Measurements from ENCODE around the gene ZNF423.
A peak's percentile ranks its signal among the peaks of the same experiment; 100 is the strongest.

The ZNF423 gene

GRCh38 chr16:49531931-49532840 lies 323.7 kb downstream of the ZNF423 start:
- no peak overlapping the region for H3K27ac ChIP-seq (ENCODE audit: low read depth, low read length)
- peaks cover 0 to 7% of the 10 kb centered on the region in 2 donors for H3K27me3 ChIP-seq (ENCODE audit: control insufficient read depth in 1 of 2, insufficient read depth in 2 of 2, low read length in 2 of 2)
- H3K4me1 ChIP-seq (ENCODE audit: control insufficient read depth in 1 of 2, insufficient read depth in 2 of 2, low read length in 2 of 2): peaks cover 0 to 6% of the 10 kb centered on the region in 2 donors
- no peaks in the 10 kb centered on the region for H3K36me3 ChIP-seq (ENCODE audit: control insufficient read depth in 1 of 2, insufficient read depth in 2 of 2, low read length in 2 of 2)
- H3K4me3 ChIP-seq (ENCODE audit: low read depth in 1 of 2, low read length in 2 of 2): no peak overlapping the region
- no peaks in the 10 kb centered on the region for H3K9me3 ChIP-seq (ENCODE audit: control insufficient read depth in 1 of 2, low read length in 2 of 2)
- H3K9ac ChIP-seq (ENCODE audit: low read depth in 1 of 2, low read length in 2 of 2): no peak overlapping the region

- peaks cover 0 to 6% of the 10 kb centered on the region in 2 donors for H3K4me1 ChIP-seq (ENCODE audit: control insufficient read depth in 1 of 2, insufficient read depth in 2 of 2, low read length in 2 of 2)
- H3K9ac ChIP-seq (ENCODE audit: low read depth in 1 of 2, low read length in 2 of 2): no peak overlapping the region
- no peak overlapping the region for H3K4me3 ChIP-seq (ENCODE audit: low read depth in 1 of 2, low read length in 2 of 2)
- H3K36me3 ChIP-seq (ENCODE audit: control insufficient read depth in 1 of 2, insufficient read depth in 2 of 2, low read length in 2 of 2): no peaks in the 10 kb centered on the region
- no peaks in the 10 kb centered on the region for H3K9me3 ChIP-seq (ENCODE audit: control insufficient read depth in 1 of 2, low read length in 2 of 2)
- H3K27me3 ChIP-seq (ENCODE audit: control insufficient read depth in 1 of 2, insufficient read depth in 2 of 2, low read length in 2 of 2): peaks cover 0 to 7% of the 10 kb centered on the region in 2 donors
- no peak overlapping the region for H3K27ac ChIP-seq (ENCODE audit: low read depth, low read length)
These were observed 324.5 kb downstream of the ZNF423 start for GRCh38 chr16:49531425-49531824.

GRCh38 chr16:49530427-49530970 lies 325.4 kb downstream of the ZNF423 start:
- no peaks in the 10 kb centered on the region for H3K9me3 ChIP-seq (ENCODE audit: control insufficient read depth in 1 of 2, low read length in 2 of 2)
- no peak overlapping the region for H3K9ac ChIP-seq (ENCODE audit: low read depth in 1 of 2, low read length in 2 of 2)
- H3K27ac ChIP-seq (ENCODE audit: low read depth, low read length): no peak overlapping the region
- no peaks in the 10 kb centered on the region for H3K36me3 ChIP-seq (ENCODE audit: control insufficient read depth in 1 of 2, insufficient read depth in 2 of 2, low read length in 2 of 2)
- H3K27me3 ChIP-seq (ENCODE audit: control insufficient read depth in 1 of 2, insufficient read depth in 2 of 2, low read length in 2 of 2): peaks cover 0 to 7% of the 10 kb centered on the region in 2 donors
- H3K4me1 ChIP-seq (ENCODE audit: control insufficient read depth in 1 of 2, insufficient read depth in 2 of 2, low read length in 2 of 2): peaks cover 0 to 6% of the 10 kb centered on the region in 2 donors
- H3K4me3 ChIP-seq (ENCODE audit: low read depth in 1 of 2, low read length in 2 of 2): no peak overlapping the region

GRCh38 chr16:49529411-49530045 lies 326.4 kb downstream of the ZNF423 start:
- Histone ChIP-seq H3K9me3 (ENCODE audit: control insufficient read depth in 1 of 2, low read length in 2 of 2) (no peaks in the 10 kb centered on the region), H3K27ac (ENCODE audit: low read depth, low read length) (no peak overlapping the region), H3K9ac (ENCODE audit: low read depth in 1 of 2, low read length in 2 of 2) (no peak overlapping the region), H3K4me3 (ENCODE audit: low read depth in 1 of 2, low read length in 2 of 2) (no peak overlapping the region), H3K4me1 (ENCODE audit: control insufficient read depth in 1 of 2, insufficient read depth in 2 of 2, low read length in 2 of 2) (peaks cover 0 to 6% of the 10 kb centered on the region in 2 donors), H3K36me3 (ENCODE audit: control insufficient read depth in 1 of 2, insufficient read depth in 2 of 2, low read length in 2 of 2) (no peaks in the 10 kb centered on the region), H3K27me3 (ENCODE audit: control insufficient read depth in 1 of 2, insufficient read depth in 2 of 2, low read length in 2 of 2) (peaks cover 0 to 7% of the 10 kb centered on the region in 2 donors)

DNA sequence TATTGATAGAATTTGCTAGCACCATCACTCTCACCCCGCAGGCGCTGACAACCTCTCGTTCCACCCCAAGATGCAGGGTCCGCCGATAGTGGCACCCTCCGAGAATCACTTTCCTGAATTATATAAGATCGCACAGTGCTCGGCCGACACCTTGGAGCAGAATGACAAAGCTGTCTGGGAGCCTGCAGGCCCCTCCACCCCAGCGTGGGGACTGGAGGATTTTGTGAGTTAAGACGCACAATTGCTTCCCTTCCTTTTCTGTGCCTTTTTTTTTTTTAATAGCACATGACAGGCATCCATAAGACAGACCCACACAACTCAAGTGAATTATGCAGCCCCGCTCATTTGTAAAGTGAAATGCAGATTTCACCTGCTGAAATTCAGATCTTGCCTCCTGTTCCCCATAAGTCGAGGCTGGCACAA lies 327.0 kb downstream of the ZNF423 start:
- H3K27me3 ChIP-seq (ENCODE audit: control insufficient read depth in 1 of 2, insufficient read depth in 2 of 2, low read length in 2 of 2): peaks cover 0 to 7% of the 10 kb centered on the region in 2 donors
- peak overlapping the region in 1 of 2 donors; percentile 63 for H3K4me3 ChIP-seq (ENCODE audit: low read depth in 1 of 2, low read length in 2 of 2)
- H3K36me3 ChIP-seq (ENCODE audit: control insufficient read depth in 1 of 2, insufficient read depth in 2 of 2, low read length in 2 of 2): no peaks in the 10 kb centered on the region
- no peaks in the 10 kb centered on the region for H3K9me3 ChIP-seq (ENCODE audit: control insufficient read depth in 1 of 2, low read length in 2 of 2)
- H3K27ac ChIP-seq (ENCODE audit: low read depth, low read length): no peak overlapping the region
- H3K9ac ChIP-seq (ENCODE audit: low read depth in 1 of 2, low read length in 2 of 2): no peak overlapping the region
- H3K4me1 ChIP-seq (ENCODE audit: control insufficient read depth in 1 of 2, insufficient read depth in 2 of 2, low read length in 2 of 2): peaks cover 0 to 6% of the 10 kb centered on the region in 2 donors

- Histone ChIP-seq H3K36me3 (ENCODE audit: control insufficient read depth in 1 of 2, insufficient read depth in 2 of 2, low read length in 2 of 2) (no peaks in the 10 kb centered on the region), H3K9ac (ENCODE audit: low read depth in 1 of 2, low read length in 2 of 2) (peak overlapping the region in 1 of 2 donors; percentile 47), H3K4me3 (ENCODE audit: low read depth in 1 of 2, low read length in 2 of 2) (peak overlapping the region; percentile 44 to 63), H3K4me1 (ENCODE audit: control insufficient read depth in 1 of 2, insufficient read depth in 2 of 2, low read length in 2 of 2) (peaks cover 0 to 6% of the 10 kb centered on the region in 2 donors), H3K27ac (ENCODE audit: low read depth, low read length) (no peak overlapping the region), H3K27me3 (ENCODE audit: control insufficient read depth in 1 of 2, insufficient read depth in 2 of 2, low read length in 2 of 2) (peaks cover 0 to 7% of the 10 kb centered on the region in 2 donors), H3K9me3 (ENCODE audit: control insufficient read depth in 1 of 2, low read length in 2 of 2) (no peaks in the 10 kb centered on the region)
These were observed 327.6 kb downstream of the ZNF423 start for GRCh38 chr16:49528060-49528865.

DNA sequence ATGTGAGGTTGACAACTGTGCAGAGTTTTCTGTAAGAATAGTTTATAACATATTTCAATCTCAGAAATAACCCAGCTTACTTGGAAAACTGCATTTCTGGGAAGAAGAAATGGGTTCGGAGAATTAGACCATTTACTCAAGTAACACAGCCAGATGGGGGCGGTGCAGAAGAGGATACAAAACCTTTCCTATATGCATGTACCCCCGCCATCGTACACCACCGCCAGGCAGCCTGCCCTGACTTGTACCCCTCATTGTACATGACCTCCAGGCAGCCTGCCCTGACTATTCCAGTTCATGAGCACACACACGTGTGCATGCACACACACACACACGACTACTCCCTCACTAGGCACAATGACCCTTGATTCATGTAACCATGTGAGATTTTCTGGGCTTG lies 328.3 kb downstream of the ZNF423 start:
- no peak overlapping the region for H3K9ac ChIP-seq (ENCODE audit: low read depth in 1 of 2, low read length in 2 of 2)
- no peaks in the 10 kb centered on the region for H3K9me3 ChIP-seq (ENCODE audit: control insufficient read depth in 1 of 2, low read length in 2 of 2)
- H3K27me3 ChIP-seq (ENCODE audit: control insufficient read depth in 1 of 2, insufficient read depth in 2 of 2, low read length in 2 of 2): peaks cover 0 to 7% of the 10 kb centered on the region in 2 donors
- H3K27ac ChIP-seq (ENCODE audit: low read depth, low read length): no peak overlapping the region
- H3K36me3 ChIP-seq (ENCODE audit: control insufficient read depth in 1 of 2, insufficient read depth in 2 of 2, low read length in 2 of 2): no peaks in the 10 kb centered on the region
- H3K4me3 ChIP-seq (ENCODE audit: low read depth in 1 of 2, low read length in 2 of 2): peak overlapping the region; percentile 44 to 63
- H3K4me1 ChIP-seq (ENCODE audit: control insufficient read depth in 1 of 2, insufficient read depth in 2 of 2, low read length in 2 of 2): peaks cover 0 to 6% of the 10 kb centered on the region in 2 donors

DNA sequence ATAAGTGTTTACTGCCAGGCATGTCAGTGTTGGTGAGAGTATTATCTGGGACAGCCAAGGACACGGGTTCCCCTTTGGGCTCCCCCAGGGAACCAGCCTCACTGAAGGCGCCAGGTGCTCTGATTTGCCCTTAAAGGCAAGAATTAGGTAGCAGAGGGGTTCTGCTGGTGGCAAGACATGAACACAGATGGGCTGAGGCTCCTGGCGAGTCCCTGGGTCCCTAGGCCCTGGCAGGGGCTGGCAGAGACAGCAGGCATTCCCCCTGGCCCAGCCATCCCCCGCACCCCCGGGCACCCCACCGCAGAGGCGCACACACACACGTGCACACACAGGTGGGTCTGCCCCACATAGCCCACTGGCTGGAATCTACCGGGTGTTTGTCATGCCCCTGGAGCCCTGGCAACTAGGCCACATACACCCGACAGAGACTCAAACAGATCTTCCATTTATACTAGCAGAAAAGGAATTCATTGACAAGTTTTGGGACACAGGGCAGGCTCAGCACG lies 329.0 kb downstream of the ZNF423 start:
- Histone ChIP-seq H3K36me3 (ENCODE audit: control insufficient read depth in 1 of 2, insufficient read depth in 2 of 2, low read length in 2 of 2) (no peaks in the 10 kb centered on the region), H3K4me1 (ENCODE audit: control insufficient read depth in 1 of 2, insufficient read depth in 2 of 2, low read length in 2 of 2) (peaks cover 0 to 6% of the 10 kb centered on the region in 2 donors), H3K4me3 (ENCODE audit: low read depth in 1 of 2, low read length in 2 of 2) (no peak overlapping the region), H3K9ac (ENCODE audit: low read depth in 1 of 2, low read length in 2 of 2) (no peak overlapping the region), H3K27me3 (ENCODE audit: control insufficient read depth in 1 of 2, insufficient read depth in 2 of 2, low read length in 2 of 2) (peaks cover 0 to 7% of the 10 kb centered on the region in 2 donors), H3K27ac (ENCODE audit: low read depth, low read length) (no peak overlapping the region), H3K9me3 (ENCODE audit: control insufficient read depth in 1 of 2, low read length in 2 of 2) (no peaks in the 10 kb centered on the region)

DNA sequence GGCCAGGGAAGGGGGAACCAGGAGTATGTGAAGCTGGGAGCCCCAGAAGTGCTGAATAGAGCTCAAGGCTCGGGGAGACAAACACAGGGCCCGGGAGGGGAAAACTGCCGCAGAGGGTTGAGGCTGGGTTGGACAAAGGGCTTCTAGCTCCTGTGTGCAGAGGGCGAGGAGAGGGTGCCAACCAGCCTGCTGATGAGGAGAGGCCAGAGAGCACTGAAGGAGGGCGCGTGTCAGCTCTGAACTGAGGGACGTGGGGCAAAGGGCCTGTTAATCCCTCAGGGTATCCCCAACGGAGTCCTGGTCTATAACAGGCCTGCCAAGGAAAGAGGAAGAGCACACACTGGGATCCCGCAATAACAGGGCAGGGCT lies 331.0 kb downstream of the ZNF423 start:
- Histone ChIP-seq H3K27ac (ENCODE audit: low read depth, low read length) (no peak overlapping the region), H3K27me3 (ENCODE audit: control insufficient read depth in 1 of 2, insufficient read depth in 2 of 2, low read length in 2 of 2) (peaks cover 0 to 4% of the 10 kb centered on the region in 2 donors), H3K9me3 (ENCODE audit: control insufficient read depth in 1 of 2, low read length in 2 of 2) (no peaks in the 10 kb centered on the region), H3K4me1 (ENCODE audit: control insufficient read depth in 1 of 2, insufficient read depth in 2 of 2, low read length in 2 of 2) (peaks cover 0 to 6% of the 10 kb centered on the region in 2 donors), H3K36me3 (ENCODE audit: control insufficient read depth in 1 of 2, insufficient read depth in 2 of 2, low read length in 2 of 2) (no peaks in the 10 kb centered on the region), H3K9ac (ENCODE audit: low read depth in 1 of 2, low read length in 2 of 2) (no peak overlapping the region), H3K4me3 (ENCODE audit: low read depth in 1 of 2, low read length in 2 of 2) (no peak overlapping the region)
